CD8-positive, alpha-beta memory T cell (primary cell): Measurements from ENCODE around the gene MATN1. TPM values are rescaled to one million over a fixed set of nuclear protein-coding genes. Genes with fewer than 3 reads are reported as not detected.

Experiments
- CTCF ChIA-PET: fragments of 350-600 bp; sonication (Branson Sonifier 250); formaldehyde crosslinking; loops from one replicate; lab custom pipeline; 2021; ENCODE audit warnings: antibody characterized with exemption; lab: Charles Lee
- POLR2A ChIA-PET: fragments of 350-600 bp; sonication (Branson Sonifier 250); formaldehyde crosslinking; loops from one replicate; lab custom pipeline; 2021; ENCODE audit warnings: antibody characterized with exemption; lab: Charles Lee
- DNase-seq, 5 donors: peaks; one replicate each; pipeline versions ENCODE4 v3.0.0 to v3.0.0-alpha.2; 2020 to 2022; ENCODE audit warnings: mixed read lengths in 1 of 5
- H3K27ac ChIP-seq: one replicate; pipeline ENCODE4 v1.7.0; 2013; ENCODE audit warnings: low read depth, mild to moderate bottlenecking, low read length, moderate library complexity
- H3K27me3 ChIP-seq: 2 replicates; pipeline ENCODE4 v1.7.0; 2013; ENCODE audit warnings: low read length, mild to moderate bottlenecking; ENCODE audit not compliant: insufficient read depth, poor library complexity, severe bottlenecking
- H3K36me3 ChIP-seq: 2 replicates; pipeline ENCODE4 v1.7.0; 2013; ENCODE audit warnings: mild to moderate bottlenecking, low read length, moderate library complexity; ENCODE audit not compliant: insufficient read depth
- H3K4me1 ChIP-seq: 2 replicates; pipeline ENCODE4 v1.7.0; 2013; ENCODE audit warnings: mild to moderate bottlenecking, low read length, moderate library complexity; ENCODE audit not compliant: insufficient read depth
- H3K4me3 ChIP-seq: 2 replicates; pipeline ENCODE4 v1.7.0; 2013; ENCODE audit warnings: mild to moderate bottlenecking, low read length
- H3K9me3 ChIP-seq: 2 replicates; pipeline ENCODE4 v1.7.0; 2013; ENCODE audit warnings: mild to moderate bottlenecking, low read length
- H3K27ac Mint-ChIP-seq, 8 donors: one replicate each; pipeline ENCODE4 v1.8.0; 2020 to 2021; ENCODE audit warnings: mixed read lengths in 8 of 8, mild to moderate bottlenecking in 6 of 8, inconsistent platforms in 3 of 8, moderate library complexity in 3 of 8
- H3K27me3 Mint-ChIP-seq, 2 donors: one replicate each; pipeline ENCODE4 v1.8.0; 2020 to 2021; ENCODE audit warnings: mixed read lengths in 2 of 2, mild to moderate bottlenecking in 1 of 2, moderate library complexity in 1 of 2
- H3K36me3 Mint-ChIP-seq, 3 donors: one replicate each; pipeline ENCODE4 v1.8.0; 2020 to 2021; ENCODE audit warnings: mixed read lengths in 3 of 3, inconsistent platforms in 1 of 3, mild to moderate bottlenecking in 1 of 3
- H3K4me1 Mint-ChIP-seq, 3 donors: one replicate each; pipeline ENCODE4 v1.8.0; 2020 to 2021; ENCODE audit warnings: mixed read lengths in 3 of 3, inconsistent platforms in 1 of 3, mild to moderate bottlenecking in 1 of 3
- H3K4me3 Mint-ChIP-seq, 7 donors: one replicate each; pipeline ENCODE4 v1.8.0; 2020 to 2021; ENCODE audit warnings: mixed read lengths in 7 of 7, mild to moderate bottlenecking in 6 of 7, moderate library complexity in 4 of 7, inconsistent platforms in 2 of 7
- H3K9me3 Mint-ChIP-seq, 5 donors: one replicate each; pipeline ENCODE4 v1.8.0; 2020 to 2022; ENCODE audit warnings: mixed read lengths in 5 of 5, mild to moderate bottlenecking in 3 of 5, moderate library complexity in 2 of 5, inconsistent platforms in 1 of 5
- polyA plus RNA-seq: library from polyadenylated mRNA; unstranded; fragments of 300-500 nt; fragmentation: Illumina TruSeq; gene quantifications from one replicate; pipeline ENCODE4 v1.2.3, GENCODE V29; 2021
- total RNA-seq, 2 experiments: library from RNA; stranded (reverse); gene quantifications; one replicate each; pipeline ENCODE4 v1.2.3, GENCODE V29; 2021

MATN1 gene
- total and polyA plus RNA-seq, 3 experiments from 2014 or later, result 0.59 to 0.91 TPM; not detected in 1

GRCh38 chr1:30718636-30719405 is 4.6 kb downstream of the MATN1 start:
- H3K27ac ChIP-seq, result peak overlapping the region; percentile 100
- peaks cover 21 to 48% (median 27%) of the 10 kb centered on the region in 3 donors for H3K4me1 Mint-ChIP-seq
- H3K4me1 ChIP-seq, result peaks cover 26% of the 10 kb centered on the region
- peak; percentile 73 to 96 (median 89) for DNase-seq
- H3K9me3 ChIP-seq, result no peaks in the 10 kb centered on the region
- no peaks in the 10 kb centered on the region for H3K27me3 ChIP-seq
- ChIA-PET CTCF (interaction anchor here (0.7 to 19.6 kb wide), 19 partner anchors 9 to 347 kb away, joined by 3 to 525 read pairs (median 6); partner anchors contain the start of genes LAPTM5 and PUM1), POLR2A (interaction anchor here (0.6 to 3.0 kb wide), 18 partner anchors 8 to 1487 kb away, joined by 3 to 25 read pairs (median 4); partner anchors contain the start of gene LAPTM5)
- H3K4me3 ChIP-seq, result peak overlapping the region; percentile 88
- H3K27ac Mint-ChIP-seq, result peak overlapping the region; percentile 88 to 99 (median 96)
- H3K27me3 Mint-ChIP-seq, result no peaks in the 10 kb centered on the region
- peaks cover 0 to 7% (median 4%) of the 10 kb centered on the region in 5 donors for H3K9me3 Mint-ChIP-seq
- peaks cover 0 to 19% (median 6%) of the 10 kb centered on the region in 3 donors for H3K36me3 Mint-ChIP-seq
- peak overlapping the region; percentile 79 to 93 (median 89) for H3K4me3 Mint-ChIP-seq
- H3K36me3 ChIP-seq, result peaks cover 16% of the 10 kb centered on the region

- Mint-ChIP-seq H3K36me3 (peaks cover 0 to 17% (median 6%) of the 10 kb centered on the region in 3 donors), H3K27me3 (no peaks in the 10 kb centered on the region), H3K27ac (peak overlapping the region; percentile 88 to 99 (median 97)), H3K9me3 (peaks cover 0 to 7% (median 4%) of the 10 kb centered on the region in 5 donors), H3K4me3 (peak overlapping the region; percentile 85 to 93 (median 92)), H3K4me1 (peaks cover 21 to 45% (median 26%) of the 10 kb centered on the region in 3 donors)
- Histone ChIP-seq H3K36me3 (peaks cover 16% of the 10 kb centered on the region), H3K9me3 (no peaks in the 10 kb centered on the region), H3K4me1 (peaks cover 26% of the 10 kb centered on the region), H3K27ac (peak overlapping the region; percentile 100), H3K4me3 (peak overlapping the region; percentile 44), H3K27me3 (no peaks in the 10 kb centered on the region)
- ChIA-PET CTCF (interaction anchor here (0.8 to 19.6 kb wide), 16 partner anchors 10 to 348 kb away, joined by 3 to 525 read pairs (median 13); partner anchors contain the start of genes LAPTM5 and PUM1), POLR2A (interaction anchor here (0.6 to 3.0 kb wide), 14 partner anchors 9 to 1486 kb away, joined by 3 to 25 read pairs (median 8); partner anchors contain the start of gene LAPTM5)
- DNase-seq, result peak; percentile 98 to 100 (median 99)
These were observed 5.2 kb downstream of the MATN1 start for GRCh38 chr1:30718091-30718635.

- Mint-ChIP-seq H3K4me1 (peaks cover 21 to 33% (median 26%) of the 10 kb centered on the region in 3 donors), H3K36me3 (peaks cover 0 to 6% (median 5%) of the 10 kb centered on the region in 3 donors), H3K9me3 (peaks cover 0 to 7% (median 4%) of the 10 kb centered on the region in 5 donors), H3K4me3 (peak overlapping the region in 3 of 7 donors; percentile 69 to 93 (median 83)), H3K27ac (peak overlapping the region in 6 of 8 donors; percentile 61 to 89 (median 86)), H3K27me3 (peaks cover 5 to 11% of the 10 kb centered on the region in 2 donors)
- Histone ChIP-seq H3K36me3 (peaks cover 4% of the 10 kb centered on the region), H3K27me3 (no peaks in the 10 kb centered on the region), H3K4me1 (peaks cover 14% of the 10 kb centered on the region), H3K9me3 (no peaks in the 10 kb centered on the region), H3K27ac (no peak overlapping the region), H3K4me3 (no peak overlapping the region)
- DNase-seq, result peak in 1 of 5 donors; percentile 53
- ChIA-PET CTCF (interaction anchor here (1.0 to 19.6 kb wide), 2 partner anchors 66 to 85 kb away, joined by 3 to 525 read pairs; no protein-coding TSS in a partner anchor), POLR2A (interaction anchor here (0.6 kb wide), 1 partner anchor 1814 kb away, joined by 7 read pairs; no protein-coding TSS in a partner anchor)
These were observed 6.7 kb downstream of the MATN1 start for GRCh38 chr1:30716646-30717045.

GRCh38 chr1:30715886-30716285 is 7.5 kb downstream of the MATN1 start:
- H3K4me1 Mint-ChIP-seq, result peaks cover 18 to 26% (median 25%) of the 10 kb centered on the region in 3 donors
- DNase-seq, result no peak
- no peak overlapping the region for H3K4me3 Mint-ChIP-seq
- H3K36me3 Mint-ChIP-seq, result peaks cover 0 to 6% (median 2%) of the 10 kb centered on the region in 3 donors
- no peaks in the 10 kb centered on the region for H3K9me3 ChIP-seq
- H3K9me3 Mint-ChIP-seq, result peaks cover 0 to 7% (median 4%) of the 10 kb centered on the region in 5 donors
- H3K27ac Mint-ChIP-seq, result peak overlapping the region in 1 of 8 donors; percentile 38
- ChIA-PET POLR2A (no interaction called here), CTCF (interaction anchor here (1.0 to 19.6 kb wide), 2 partner anchors 67 to 86 kb away, joined by 3 to 525 read pairs; no protein-coding TSS in a partner anchor)
- H3K4me1 ChIP-seq, result peaks cover 14% of the 10 kb centered on the region
- no peak overlapping the region for H3K27ac ChIP-seq
- peaks cover 5 to 16% of the 10 kb centered on the region in 2 donors for H3K27me3 Mint-ChIP-seq
- no peaks in the 10 kb centered on the region for H3K36me3 ChIP-seq
- H3K4me3 ChIP-seq, result no peak overlapping the region
- no peaks in the 10 kb centered on the region for H3K27me3 ChIP-seq

GRCh38 chr1:30715216-30715615 is 8.2 kb downstream of the MATN1 start:
- no peaks in the 10 kb centered on the region for H3K9me3 ChIP-seq
- peaks cover 0 to 6% (median 2%) of the 10 kb centered on the region in 3 donors for H3K36me3 Mint-ChIP-seq
- no peaks in the 10 kb centered on the region for H3K36me3 ChIP-seq
- no peak overlapping the region for H3K4me3 Mint-ChIP-seq
- H3K27me3 Mint-ChIP-seq, result peaks cover 5 to 20% of the 10 kb centered on the region in 2 donors
- no peak overlapping the region for H3K27ac ChIP-seq
- H3K9me3 Mint-ChIP-seq, result peaks cover 0 to 7% (median 4%) of the 10 kb centered on the region in 5 donors
- H3K4me3 ChIP-seq, result no peak overlapping the region
- POLR2A ChIA-PET, result no interaction called here
- peak overlapping the region in 1 of 8 donors; percentile 46 for H3K27ac Mint-ChIP-seq
- DNase-seq, result peak in 1 of 5 donors; percentile 51
- CTCF ChIA-PET, result interaction anchor here (19.6 kb wide), 1 partner anchor 67 kb away, joined by 525 read pairs; no protein-coding TSS in a partner anchor
- H3K27me3 ChIP-seq, result no peaks in the 10 kb centered on the region
- H3K4me1 ChIP-seq, result peaks cover 11% of the 10 kb centered on the region
- H3K4me1 Mint-ChIP-seq, result peaks cover 14 to 19% (median 18%) of the 10 kb centered on the region in 3 donors

GRCh38 chr1:30714536-30715090 is 8.8 kb downstream of the MATN1 start:
- Histone ChIP-seq H3K36me3 (no peaks in the 10 kb centered on the region), H3K27me3 (no peaks in the 10 kb centered on the region), H3K4me3 (no peak overlapping the region), H3K9me3 (no peaks in the 10 kb centered on the region), H3K4me1 (peaks cover 5% of the 10 kb centered on the region), H3K27ac (no peak overlapping the region)
- ChIA-PET CTCF (interaction anchor here (19.6 kb wide), 1 partner anchor 68 kb away, joined by 525 read pairs; no protein-coding TSS in a partner anchor), POLR2A (no interaction called here)
- no peak overlapping the region for H3K4me3 Mint-ChIP-seq
- peaks cover 0 to 7% (median 4%) of the 10 kb centered on the region in 5 donors for H3K9me3 Mint-ChIP-seq
- peaks cover 0 to 6% (median 2%) of the 10 kb centered on the region in 3 donors for H3K36me3 Mint-ChIP-seq
- no peak overlapping the region for H3K27ac Mint-ChIP-seq
- DNase-seq, result no peak
- H3K4me1 Mint-ChIP-seq, result peaks cover 10 to 13% (median 13%) of the 10 kb centered on the region in 3 donors
- peaks cover 5 to 21% of the 10 kb centered on the region in 2 donors for H3K27me3 Mint-ChIP-seq

- no peaks in the 10 kb centered on the region for H3K9me3 ChIP-seq
- Mint-ChIP-seq H3K27ac (no peak overlapping the region), H3K27me3 (peaks cover 5 to 27% of the 10 kb centered on the region in 2 donors), H3K4me1 (peaks cover 6 to 8% (median 8%) of the 10 kb centered on the region in 3 donors), H3K36me3 (peaks cover 0 to 6% (median 2%) of the 10 kb centered on the region in 3 donors), H3K9me3 (peaks cover 0 to 7% (median 4%) of the 10 kb centered on the region in 5 donors), H3K4me3 (no peak overlapping the region)
- ChIA-PET POLR2A (no interaction called here), CTCF (interaction anchor here (19.6 kb wide), 1 partner anchor 69 kb away, joined by 525 read pairs; no protein-coding TSS in a partner anchor)
- H3K36me3 ChIP-seq, result no peaks in the 10 kb centered on the region
- H3K27me3 ChIP-seq, result no peaks in the 10 kb centered on the region
- DNase-seq, result peak in 1 of 5 donors; percentile 33
- H3K27ac ChIP-seq, result no peak overlapping the region
- H3K4me3 ChIP-seq, result no peak overlapping the region
- H3K4me1 ChIP-seq, result no peaks in the 10 kb centered on the region
These were observed 9.4 kb downstream of the MATN1 start for GRCh38 chr1:30714025-30714424.
